Measurements from ENCODE around the gene FBXO30.
A peak's percentile ranks its signal among the peaks of the same experiment; 100 is the strongest.

The FBXO30 gene

GRCh38 chr6:145818796-145819195, 4.2 kb upstream of the FBXO30 start:
- no peak for FAIRE-seq

GRCh38 chr6:145816392-145816791, 1.8 kb upstream of the FBXO30 start:
- FAIRE-seq, result no peak

GRCh38 chr6:145815309-145816274, 997 bp upstream of the FBXO30 start:
- FAIRE-seq, result no peak

- FAIRE-seq, result no peak
These were observed 527 bp downstream of the FBXO30 start for GRCh38 chr6:145814035-145814500.

GRCh38 chr6:145813285-145814034, 1.1 kb downstream of the FBXO30 start:
- FAIRE-seq, result peak; percentile 43

GRCh38 chr6:145811741-145812140, 2.9 kb downstream of the FBXO30 start:
- no peak for FAIRE-seq

- no peak for FAIRE-seq
These were observed 4.8 kb downstream of the FBXO30 start for GRCh38 chr6:145809785-145810184.

- FAIRE-seq, result no peak
These were observed 5.4 kb downstream of the FBXO30 start for GRCh38 chr6:145809211-145809610.

GRCh38 chr6:145808239-145808638, 6.4 kb downstream of the FBXO30 start:
- FAIRE-seq, result no peak

GRCh38 chr6:145802141-145802540, 12.5 kb downstream of the FBXO30 start:
- FAIRE-seq, result no peak

- FAIRE-seq, result no peak
These were observed 13.6 kb downstream of the FBXO30 start for GRCh38 chr6:145801021-145801420.

- FAIRE-seq, result no peak
These were observed 16.1 kb downstream of the FBXO30 start for GRCh38 chr6:145798530-145798929.

GRCh38 chr6:145789443-145789842, 25.2 kb downstream of the FBXO30 start:
- FAIRE-seq, result no peak

GRCh38 chr6:145787688-145788087, 26.9 kb downstream of the FBXO30 start:
- FAIRE-seq, result no peak

- FAIRE-seq, result no peak
These were observed 29.9 kb downstream of the FBXO30 start for GRCh38 chr6:145784683-145785082.

GRCh38 chr6:145783796-145784195, 30.8 kb downstream of the FBXO30 start:
- FAIRE-seq, result no peak

GRCh38 chr6:145772846-145773245, 41.7 kb downstream of the FBXO30 start:
- FAIRE-seq, result no peak

GRCh38 chr6:145765449-145765848, 49.1 kb downstream of the FBXO30 start:
- FAIRE-seq, result no peak

- no peak for FAIRE-seq
These were observed 50.9 kb downstream of the FBXO30 start for GRCh38 chr6:145763742-145764141.

GRCh38 chr6:145761584-145761983, 53.0 kb downstream of the FBXO30 start:
- FAIRE-seq, result no peak

- FAIRE-seq, result no peak
These were observed 56.5 kb downstream of the FBXO30 start for GRCh38 chr6:145758113-145758512.

GRCh38 chr6:145756170-145756662, 58.4 kb downstream of the FBXO30 start:
- FAIRE-seq, result no peak

- FAIRE-seq, result no peak
These were observed 58.9 kb downstream of the FBXO30 start for GRCh38 chr6:145755682-145756081.

Measured in endometrium (tissue), 2 donors.